ENCODE measurements around the gene ZRANB2. TPM values are rescaled to one million over a fixed set of nuclear protein-coding genes. Genes with fewer than 3 reads are reported as not detected.

The ZRANB2 gene
- total RNA-seq, 2 experiments from 2014 or later = 114 to 148 TPM

- Mint-ChIP-seq H3K27me3 (peaks cover 2% of the 10 kb centered on the region), H3K4me1 (peaks cover 1% of the 10 kb centered on the region), H3K9me3 (ENCODE audit: low read depth) (no peaks in the 10 kb centered on the region), H3K4me3 (no peak overlapping the region), H3K36me3 (ENCODE audit: low read depth) (peaks cover 6% of the 10 kb centered on the region), H3K27ac (no peak overlapping the region)
- no peak for DNase-seq
- ChIA-PET CTCF (no interaction called here), POLR2A (no interaction called here)
- ATAC-seq = no peak
- intact Hi-C loops (cut with DNase I, micrococcal nuclease) = loop anchor here in 1 of 2 experiments (1.0 kb wide), 1 partner anchor 47 kb away; no protein-coding TSS in a partner anchor
Observed at GRCh38 chr1:71054791-71055190, 26.0 kb downstream of the ZRANB2 start.

- peaks cover 3% of the 10 kb centered on the region for H3K27me3 Mint-ChIP-seq
- peaks cover 4% of the 10 kb centered on the region for H3K36me3 Mint-ChIP-seq (ENCODE audit: low read depth)
- ATAC-seq = no peak
- peaks cover 1% of the 10 kb centered on the region for H3K4me1 Mint-ChIP-seq
- intact Hi-C loops (cut with DNase I, micrococcal nuclease) = no loop called here
- no peak for DNase-seq
- H3K27ac Mint-ChIP-seq = no peak overlapping the region
- no peak overlapping the region for H3K4me3 Mint-ChIP-seq
- H3K9me3 Mint-ChIP-seq (ENCODE audit: low read depth) = no peaks in the 10 kb centered on the region
- POLR2A ChIA-PET = no interaction called here
- CTCF ChIA-PET = no interaction called here
Observed at GRCh38 chr1:71054281-71054731, 26.5 kb downstream of the ZRANB2 start.

GRCh38 chr1:71053758-71054157, 27.1 kb downstream of the ZRANB2 start:
- CTCF ChIA-PET = no interaction called here
- ATAC-seq (no peak), DNase-seq (no peak)
- H3K27ac Mint-ChIP-seq = no peak overlapping the region
- H3K36me3 Mint-ChIP-seq (ENCODE audit: low read depth) = peaks cover 1% of the 10 kb centered on the region
- POLR2A ChIA-PET = no interaction called here
- intact Hi-C loops (cut with DNase I, micrococcal nuclease) = no loop called here
- no peak overlapping the region for H3K4me3 Mint-ChIP-seq
- peaks cover 1% of the 10 kb centered on the region for H3K4me1 Mint-ChIP-seq
- H3K9me3 Mint-ChIP-seq (ENCODE audit: low read depth) = no peaks in the 10 kb centered on the region
- H3K27me3 Mint-ChIP-seq = peaks cover 5% of the 10 kb centered on the region

GRCh38 chr1:71053146-71053545, 27.7 kb downstream of the ZRANB2 start:
- Mint-ChIP-seq H3K4me3 (no peak overlapping the region), H3K27ac (no peak overlapping the region), H3K9me3 (ENCODE audit: low read depth) (no peaks in the 10 kb centered on the region), H3K4me1 (peaks cover 2% of the 10 kb centered on the region), H3K27me3 (peaks cover 8% of the 10 kb centered on the region), H3K36me3 (ENCODE audit: low read depth) (peaks cover under 1% of the 10 kb centered on the region)
- ChIA-PET POLR2A (no interaction called here), CTCF (no interaction called here)
- ATAC-seq = no peak
- intact Hi-C loops (cut with DNase I, micrococcal nuclease) = no loop called here
- no peak for DNase-seq

- peaks cover 19% of the 10 kb centered on the region for H3K4me1 Mint-ChIP-seq
- no peak for DNase-seq
- H3K36me3 Mint-ChIP-seq (ENCODE audit: low read depth) = no peaks in the 10 kb centered on the region
- H3K27me3 Mint-ChIP-seq = peaks cover 30% of the 10 kb centered on the region
- no peak overlapping the region for H3K4me3 Mint-ChIP-seq
- POLR2A ChIA-PET = no interaction called here
- no peak overlapping the region for H3K27ac Mint-ChIP-seq
- no peaks in the 10 kb centered on the region for H3K9me3 Mint-ChIP-seq (ENCODE audit: low read depth)
- intact Hi-C loops (cut with DNase I, micrococcal nuclease) = loop anchor here (1.0 to 5.0 kb wide), 3 partner anchors 365 to 918 kb away; no protein-coding TSS in a partner anchor
- CTCF ChIA-PET = interaction anchor here (0.7 to 2.8 kb wide), 7 partner anchors 11 to 840 kb away, joined by 3 to 14 read pairs (median 3); partner anchors contain the start of gene ZRANB2
- ATAC-seq = peak; percentile 59
Observed at GRCh38 chr1:71049951-71050598, 30.8 kb downstream of the ZRANB2 start.

- POLR2A ChIA-PET = no interaction called here
- intact Hi-C loops (cut with DNase I, micrococcal nuclease) = loop anchor here in 1 of 2 experiments (5.0 kb wide), 1 partner anchor 916 kb away; no protein-coding TSS in a partner anchor
Observed at GRCh38 chr1:71047635-71048607, 32.9 kb downstream of the ZRANB2 start, which contains the start of gene PTGER3. PTGER3 (minus strand) TSS chr1:71047816; CDS start chr1:71047577, 239 bp downstream.

GRCh38 chr1:71046891-71047634, 33.8 kb downstream of the ZRANB2 start:
- ATAC-seq (peak; percentile 52), DNase-seq (peak; percentile 43)
- Mint-ChIP-seq H3K27me3 (peaks cover 33% of the 10 kb centered on the region), H3K36me3 (ENCODE audit: low read depth) (no peaks in the 10 kb centered on the region), H3K4me1 (peaks cover 19% of the 10 kb centered on the region), H3K9me3 (ENCODE audit: low read depth) (no peaks in the 10 kb centered on the region), H3K27ac (no peak overlapping the region), H3K4me3 (peak overlapping the region; percentile 66)
- intact Hi-C loops (cut with DNase I, micrococcal nuclease) = loop anchor here in 1 of 2 experiments (5.0 kb wide), 1 partner anchor 915 kb away; no protein-coding TSS in a partner anchor
- ChIA-PET CTCF (interaction anchor here (1.6 to 1.8 kb wide), 2 partner anchors 27 to 362 kb away, joined by 3 to 10 read pairs; no protein-coding TSS in a partner anchor), POLR2A (no interaction called here)

More at GRCh38 chr1:71047635-71048607, 32.9 kb downstream of the ZRANB2 start, which contains the start of gene PTGER3:
- CTCF ChIA-PET = interaction anchor here (0.7 to 2.8 kb wide), 4 partner anchors 16 to 520 kb away, joined by 3 to 10 read pairs (median 6); no protein-coding TSS in a partner anchor
- Mint-ChIP-seq H3K9me3 (ENCODE audit: low read depth) (no peaks in the 10 kb centered on the region), H3K4me3 (peak within 1 kb of the TSS; percentile 66), H3K4me1 (peaks cover 19% of the 10 kb centered on the region), H3K27me3 (peaks cover 33% of the 10 kb centered on the region), H3K27ac (no peak within 1 kb of the TSS), H3K36me3 (ENCODE audit: low read depth) (no peaks in the 10 kb centered on the region)
- DNase-seq (peak; percentile 58), ATAC-seq (peak; percentile 42)

GRCh38 chr1:71045463-71046028, 35.3 kb downstream of the ZRANB2 start:
- ATAC-seq (no peak), DNase-seq (no peak)
- Mint-ChIP-seq H3K27ac (no peak overlapping the region), H3K27me3 (peaks cover 36% of the 10 kb centered on the region), H3K9me3 (ENCODE audit: low read depth) (no peaks in the 10 kb centered on the region), H3K4me1 (peaks cover 19% of the 10 kb centered on the region), H3K4me3 (no peak overlapping the region), H3K36me3 (ENCODE audit: low read depth) (no peaks in the 10 kb centered on the region)
- POLR2A ChIA-PET = no interaction called here
- intact Hi-C loops (cut with DNase I, micrococcal nuclease) = loop anchor here in 1 of 2 experiments (5.0 kb wide), 1 partner anchor 913 kb away; no protein-coding TSS in a partner anchor
- CTCF ChIA-PET = no interaction called here

GRCh38 chr1:71044833-71045232, 36.0 kb downstream of the ZRANB2 start:
- ATAC-seq (no peak), DNase-seq (no peak)
- Mint-ChIP-seq H3K27ac (no peak overlapping the region), H3K27me3 (peaks cover 36% of the 10 kb centered on the region), H3K4me3 (no peak overlapping the region), H3K9me3 (ENCODE audit: low read depth) (no peaks in the 10 kb centered on the region), H3K36me3 (ENCODE audit: low read depth) (no peaks in the 10 kb centered on the region), H3K4me1 (peaks cover 17% of the 10 kb centered on the region)
- CTCF ChIA-PET = no interaction called here
- intact Hi-C loops (cut with DNase I, micrococcal nuclease) = loop anchor here in 1 of 2 experiments (5.0 kb wide), 1 partner anchor 913 kb away; no protein-coding TSS in a partner anchor
- POLR2A ChIA-PET = no interaction called here

GRCh38 chr1:71043065-71043464, 37.8 kb downstream of the ZRANB2 start:
- no peak for DNase-seq
- H3K9me3 Mint-ChIP-seq (ENCODE audit: low read depth) = no peaks in the 10 kb centered on the region
- ChIA-PET CTCF (interaction anchor here (0.6 kb wide), 1 partner anchor 358 kb away, joined by 3 read pairs; no protein-coding TSS in a partner anchor), POLR2A (no interaction called here)
- H3K36me3 Mint-ChIP-seq (ENCODE audit: low read depth) = no peaks in the 10 kb centered on the region
- intact Hi-C loops (cut with DNase I, micrococcal nuclease) = no loop called here
- no peak overlapping the region for H3K4me3 Mint-ChIP-seq
- peaks cover 38% of the 10 kb centered on the region for H3K27me3 Mint-ChIP-seq
- H3K27ac Mint-ChIP-seq = no peak overlapping the region
- no peak for ATAC-seq
- H3K4me1 Mint-ChIP-seq = peaks cover 16% of the 10 kb centered on the region
